ENCODE data around the gene SCGB1C2.
"Not testable (repeated sequence)": the region's sequence is repeated elsewhere in the genome, so short reads cannot be mapped to it uniquely, and the experiment has no call there.

Gene SCGB1C2

DNA sequence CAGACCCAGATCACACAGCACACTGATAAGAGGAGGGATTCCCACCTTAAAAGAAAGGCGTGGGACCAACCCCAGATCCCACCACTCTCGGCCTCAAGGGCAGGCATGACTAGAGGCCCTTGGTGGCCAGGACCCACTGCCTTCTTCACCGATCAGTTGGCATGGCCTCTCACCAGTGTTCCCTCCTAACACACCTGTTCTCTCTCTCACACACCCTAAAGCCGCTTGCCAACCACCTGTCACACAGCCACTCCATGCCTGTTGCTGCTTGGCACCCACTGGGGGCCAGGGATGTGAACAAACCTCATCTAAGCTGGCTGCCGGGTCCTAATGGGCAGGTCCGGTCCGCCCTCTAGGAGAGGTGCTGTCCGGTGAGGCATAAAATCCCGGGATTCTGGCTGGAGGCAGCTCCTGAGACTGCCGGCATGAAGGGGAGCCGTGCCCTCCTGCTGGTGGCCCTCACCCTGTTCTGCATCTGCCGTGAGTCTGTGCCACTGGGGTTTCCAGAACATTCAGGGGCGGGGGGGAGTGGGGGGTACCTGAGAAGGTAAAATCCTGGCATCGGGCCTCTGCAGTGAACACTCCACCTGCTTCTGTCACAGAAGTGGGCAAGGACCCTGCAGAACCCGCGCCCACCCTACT, at the start of gene SCGB1C2:
TSS of gene SCGB1C2 (plus strand) at position 404 of the 642 bp plus-strand sequence. CDS start at position 426, 22 bp downstream.
- not testable (repeated sequence) for DNase-seq

DNA sequence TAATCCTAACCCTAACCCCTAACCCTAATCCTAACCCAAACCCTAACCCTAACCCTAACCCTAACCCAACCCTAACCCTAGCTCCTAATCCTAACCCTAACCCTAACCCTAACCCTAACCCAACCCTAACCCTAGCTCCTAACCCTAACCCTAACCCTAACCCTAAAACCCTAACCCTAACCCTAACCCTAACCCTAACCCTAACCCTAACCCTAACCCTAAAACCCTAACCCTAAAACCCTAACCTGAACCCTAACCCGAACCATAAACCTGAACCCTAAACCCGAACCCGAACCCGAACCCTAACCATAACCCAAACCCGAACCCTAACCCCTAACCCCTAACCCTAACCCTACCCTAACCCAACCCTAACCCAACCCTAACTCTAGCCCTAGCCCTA, 24.3 kb upstream of the SCGB1C2 start:
- DNase-seq = not testable (repeated sequence)

DNA sequence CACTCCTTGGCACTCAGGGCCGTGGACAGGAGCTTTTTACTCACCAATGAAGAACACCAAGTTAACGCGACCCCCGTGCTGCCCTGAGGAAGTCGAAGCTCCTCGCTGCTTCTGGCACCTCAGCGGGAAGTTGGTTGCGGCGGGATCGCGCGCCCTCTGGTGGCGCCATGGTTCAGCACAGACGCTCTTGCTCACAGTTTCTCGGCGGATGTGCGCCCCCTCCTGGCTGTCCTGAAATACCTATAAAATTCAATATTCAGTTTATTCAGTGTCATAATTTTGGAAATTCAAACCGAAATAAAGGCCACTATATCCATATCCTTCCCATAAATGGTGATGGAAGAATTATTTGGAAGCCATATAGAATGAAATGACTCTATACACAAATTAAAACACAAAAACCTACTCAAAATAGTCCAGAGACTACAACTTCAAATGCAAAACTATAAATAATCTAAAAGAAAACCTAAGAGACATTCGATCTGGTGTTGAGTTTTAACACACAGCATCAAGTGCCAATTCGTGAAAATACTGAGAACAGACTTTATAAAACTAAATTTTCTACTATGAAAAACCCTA, 18.9 kb upstream of the SCGB1C2 start:
- not testable (repeated sequence) for DNase-seq

DNA sequence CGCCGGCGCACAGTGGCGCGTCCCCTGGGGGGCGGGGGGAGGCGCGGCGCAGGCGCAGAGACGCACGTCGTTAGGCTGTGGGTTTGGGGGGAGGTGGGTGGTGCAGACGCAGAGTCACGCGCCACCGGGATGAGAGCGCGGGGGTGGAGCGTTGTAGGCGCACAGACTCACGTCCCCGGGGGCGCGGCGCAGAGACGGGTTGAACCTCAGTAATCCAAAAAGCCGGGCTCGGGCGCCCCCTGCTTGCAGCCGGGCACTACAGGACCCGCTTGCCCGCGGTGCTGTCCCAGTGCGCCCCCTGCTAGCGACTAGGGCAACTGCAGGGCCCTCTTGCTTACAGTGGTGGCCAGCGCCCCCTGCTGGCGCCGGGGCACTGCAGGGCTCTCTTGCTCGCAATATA, 3.4 kb upstream of the SCGB1C2 start:
- DNase-seq = not testable (repeated sequence)

DNA sequence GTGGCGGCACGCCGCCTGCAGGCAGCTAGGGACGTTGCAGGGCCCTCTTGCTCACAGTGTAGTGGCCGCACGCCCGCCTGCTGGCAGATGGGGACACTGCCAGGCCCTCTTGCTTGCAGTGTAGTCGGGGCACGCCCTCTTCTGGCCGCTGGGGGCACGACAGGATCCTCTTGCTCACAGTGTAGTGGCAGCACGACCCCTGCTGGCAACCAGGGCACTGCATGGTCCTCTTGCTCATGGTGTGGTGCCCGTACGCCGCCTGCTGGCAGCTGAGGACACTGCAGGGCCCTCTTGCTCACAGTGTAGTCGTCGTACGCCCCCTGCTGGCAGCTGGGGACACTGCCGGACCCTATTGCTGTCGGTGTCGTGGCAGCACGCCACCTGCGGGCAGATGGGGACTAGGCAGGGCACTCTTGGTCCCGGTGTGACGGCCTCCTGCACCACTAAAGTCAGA, 3.0 kb upstream of the SCGB1C2 start:
- peak; percentile 74 for DNase-seq

DNA sequence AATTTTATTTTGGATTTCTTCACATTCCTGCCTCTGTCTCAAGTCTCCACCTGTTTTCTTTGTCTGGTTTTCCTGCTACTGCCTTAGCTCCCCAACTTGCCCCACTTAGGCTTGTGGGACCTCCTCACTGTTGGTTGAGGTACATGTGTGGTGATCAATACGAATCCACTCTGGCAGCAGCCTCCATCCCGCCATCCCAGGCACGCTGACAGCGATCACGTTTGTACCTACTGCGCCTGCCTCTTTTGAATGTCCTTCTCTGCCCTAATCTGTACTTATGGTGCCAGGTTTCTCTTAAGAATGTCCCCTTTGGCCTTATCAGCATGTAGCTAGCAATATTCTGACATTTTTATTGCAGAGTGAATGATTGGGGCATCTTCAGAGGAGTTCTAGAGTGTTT, 2.3 kb upstream of the SCGB1C2 start:
- not testable (repeated sequence) for DNase-seq

DNA sequence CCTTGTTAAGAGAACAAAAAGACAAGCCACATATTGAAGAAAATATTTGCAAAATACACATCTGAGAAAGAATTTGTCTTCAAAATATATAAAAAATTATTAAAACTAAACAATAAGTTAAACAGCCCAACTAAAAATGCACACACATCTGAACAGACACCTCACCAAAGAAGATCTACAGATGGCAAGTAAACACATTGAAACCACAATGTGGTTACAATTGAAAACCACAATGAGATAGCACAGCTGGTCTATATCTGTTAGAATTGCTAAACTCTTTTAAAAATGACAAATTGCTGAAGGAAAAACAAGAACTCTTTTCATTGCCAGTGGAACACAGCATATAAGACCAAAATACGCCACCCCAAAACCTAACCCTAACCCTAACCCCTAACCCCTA, 1.5 kb upstream of the SCGB1C2 start:
- DNase-seq = not testable (repeated sequence)

DNA sequence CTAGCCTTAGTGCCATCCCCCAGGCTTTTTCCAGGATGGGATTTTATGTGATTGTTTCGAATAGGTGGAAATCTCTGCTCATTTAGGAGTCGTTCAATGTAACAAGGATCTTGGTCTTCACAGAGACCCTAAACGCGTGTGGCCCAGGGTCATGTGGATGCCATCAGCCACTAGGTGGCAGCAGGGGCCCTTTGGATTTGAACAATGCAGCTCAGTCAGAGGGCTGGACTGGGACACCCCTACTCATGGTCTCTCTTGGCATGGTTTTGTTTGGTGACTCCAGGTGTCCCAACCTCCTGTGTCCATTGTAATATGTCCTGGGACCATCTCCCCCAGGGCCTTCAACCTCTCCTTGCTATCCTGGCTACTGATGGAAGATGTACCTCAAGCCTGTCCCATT, 838 bp upstream of the SCGB1C2 start:
- DNase-seq = peak; percentile 74

DNA sequence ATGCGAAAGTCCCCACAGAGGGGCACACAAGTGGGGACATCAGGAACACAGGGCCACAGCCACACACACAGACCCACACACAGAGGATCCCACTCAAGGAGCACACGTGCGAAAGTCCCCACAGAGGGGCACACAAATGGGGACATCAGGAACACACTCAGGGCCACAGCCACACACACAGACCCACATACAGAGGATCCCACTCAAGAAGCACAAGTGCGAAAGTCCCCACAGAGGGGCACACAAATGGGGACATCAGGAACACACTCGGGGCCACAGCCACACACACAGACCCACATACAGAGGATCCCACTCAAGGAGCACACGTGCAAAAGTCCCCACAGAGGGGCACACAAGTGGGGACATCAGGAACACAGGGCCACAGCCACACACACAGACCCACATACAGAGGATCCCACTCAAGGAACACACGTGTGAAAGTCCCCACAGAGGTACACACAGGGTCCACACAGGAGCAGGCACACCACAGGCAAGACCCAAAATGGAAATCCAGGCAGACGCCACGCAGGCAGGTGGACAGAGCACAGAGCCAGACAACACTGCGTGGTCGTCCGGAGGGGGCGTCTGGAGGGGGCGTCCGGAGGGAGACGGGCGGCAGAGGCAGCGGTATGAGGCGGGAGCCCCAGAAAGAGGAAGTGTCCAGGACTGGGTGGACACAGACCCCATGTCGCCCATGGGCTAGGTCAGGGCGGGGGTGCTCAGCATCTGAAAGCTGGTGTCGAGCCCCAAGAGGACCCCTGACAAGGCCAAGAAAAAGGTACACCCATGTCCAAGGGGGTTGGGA, 2.2 kb downstream of the SCGB1C2 start:
- DNase-seq = not testable (repeated sequence)

DNA sequence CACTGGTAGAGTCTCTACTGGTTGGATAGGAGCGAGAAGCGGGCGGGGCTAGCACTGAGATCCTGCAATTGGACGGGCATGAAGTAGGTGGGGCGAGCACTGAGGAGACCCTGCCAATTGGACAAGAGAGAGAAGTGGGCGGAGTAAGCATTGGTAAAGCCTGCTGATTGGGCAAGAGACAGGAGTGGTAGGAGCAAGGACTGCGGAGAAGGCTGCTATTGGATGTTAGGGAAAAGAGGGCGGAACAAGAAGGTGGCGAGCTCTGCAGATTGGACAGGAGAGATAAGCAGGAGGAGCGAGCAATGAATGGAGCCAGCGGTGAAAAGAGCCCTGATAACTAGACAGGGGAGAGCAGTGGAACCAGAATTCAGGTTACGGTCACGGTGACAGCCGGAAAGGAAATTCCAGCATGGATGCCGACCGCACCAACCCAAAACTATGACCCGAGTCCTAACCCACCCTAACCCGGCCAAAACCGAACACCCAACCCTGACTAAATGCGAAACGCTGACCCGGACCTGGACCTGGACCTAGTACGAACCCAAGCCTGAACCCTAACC, 4.8 kb downstream of the SCGB1C2 start:
- DNase-seq = peak; percentile 32

DNA sequence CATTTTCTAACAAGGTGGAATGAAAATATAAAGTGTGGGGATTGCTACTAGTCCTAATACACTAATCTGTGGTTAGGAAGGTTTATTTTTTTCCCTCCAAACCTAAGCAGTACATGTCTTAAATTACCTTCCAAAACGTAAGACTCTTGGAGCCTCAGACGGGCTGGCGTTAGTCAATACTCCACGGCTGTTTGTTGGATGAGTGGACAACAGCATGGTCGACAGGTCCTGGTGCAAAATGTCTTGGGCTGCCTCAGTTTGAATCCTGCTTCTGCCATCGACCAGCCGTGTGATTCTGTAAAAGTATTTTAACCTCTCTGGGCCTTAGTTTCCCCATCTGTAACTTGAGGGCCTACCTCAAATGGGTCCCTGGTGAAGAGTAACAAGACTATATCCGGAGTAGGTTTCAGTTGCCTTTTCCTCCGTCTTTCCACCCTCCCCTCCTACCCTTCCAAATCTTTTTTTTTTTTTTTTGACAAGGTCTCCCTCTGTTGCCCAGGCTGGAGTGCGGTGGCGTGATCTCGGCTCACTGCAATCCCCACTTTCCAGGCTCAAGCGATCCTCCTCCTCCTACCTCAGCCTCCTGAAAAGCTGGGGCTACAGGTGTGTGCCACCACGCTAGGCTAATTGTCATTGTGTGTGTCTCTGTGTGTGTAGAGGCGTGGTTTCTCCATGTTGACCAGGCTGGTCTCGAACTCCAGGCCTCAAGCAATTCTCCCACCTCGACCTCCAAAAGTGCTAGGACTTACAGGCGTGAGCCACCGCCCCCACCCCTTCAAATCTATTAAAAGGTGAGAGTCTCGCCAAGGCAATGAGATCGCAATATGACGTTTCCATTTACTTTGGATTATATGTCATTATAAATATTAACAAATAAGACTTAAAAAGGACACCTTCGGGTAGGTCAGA, 5.8 kb downstream of the SCGB1C2 start:
- no peak for DNase-seq

DNA sequence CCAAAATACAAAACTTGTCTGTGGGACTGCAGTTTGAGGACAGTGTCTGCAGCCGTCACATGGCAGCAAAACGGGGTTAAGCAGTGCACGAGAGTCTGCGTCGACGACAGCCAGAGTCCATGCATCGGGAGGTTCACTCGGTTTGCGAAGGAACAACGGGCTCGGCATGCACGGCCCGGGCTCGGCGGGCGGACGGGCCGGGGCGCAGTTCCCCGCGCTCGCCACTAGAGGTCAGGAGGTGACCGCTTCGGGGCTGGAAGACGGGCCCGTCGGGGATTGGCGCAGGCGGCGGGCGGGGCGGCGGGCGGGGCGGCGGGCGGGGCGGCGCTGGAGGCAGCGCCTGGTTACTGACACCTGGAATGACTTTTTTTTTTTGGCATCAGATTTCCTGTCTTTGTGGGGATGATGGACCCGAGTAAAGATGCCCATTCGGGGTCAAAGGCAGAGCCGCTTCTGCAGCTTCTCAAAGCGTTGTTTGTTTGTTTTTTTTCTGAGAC, 6.5 kb downstream of the SCGB1C2 start:
- peak; percentile 75 for DNase-seq

DNA sequence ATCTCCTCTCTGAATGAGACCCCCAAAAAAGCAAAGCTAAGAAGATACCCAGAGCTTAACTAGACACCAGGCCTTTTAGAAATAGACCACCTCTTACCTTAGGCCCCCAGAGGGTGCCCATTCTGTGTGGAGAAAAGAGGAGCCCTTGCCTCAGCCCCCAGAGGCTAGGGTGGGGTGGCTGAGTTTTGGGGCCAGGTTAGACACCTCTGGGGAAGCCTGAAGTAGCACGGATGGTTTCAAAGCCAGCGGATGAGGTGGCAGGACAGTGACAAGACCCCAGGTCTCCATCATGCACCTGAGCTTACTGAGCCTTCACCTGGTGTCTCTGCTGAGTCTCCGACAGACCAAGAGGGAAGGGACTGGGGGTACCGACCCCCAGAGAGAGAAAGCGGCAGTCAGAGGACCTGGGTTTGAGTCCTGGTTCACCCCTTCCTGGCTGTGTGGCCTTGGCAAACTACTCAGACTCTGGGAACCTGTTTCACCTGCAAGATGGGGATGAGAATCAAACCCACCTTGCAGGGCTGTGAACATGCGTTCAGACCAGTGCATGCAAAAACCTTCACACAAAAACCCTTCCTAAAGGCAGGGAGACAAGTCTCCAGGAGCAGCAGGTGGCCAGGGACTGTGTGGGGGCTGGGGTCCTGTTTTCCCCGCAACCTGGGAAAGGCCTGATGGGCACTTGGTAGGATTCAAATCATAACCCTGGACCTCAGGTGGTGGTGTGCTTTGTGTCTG, 7.7 kb downstream of the SCGB1C2 start:
- no peak for DNase-seq

DNA sequence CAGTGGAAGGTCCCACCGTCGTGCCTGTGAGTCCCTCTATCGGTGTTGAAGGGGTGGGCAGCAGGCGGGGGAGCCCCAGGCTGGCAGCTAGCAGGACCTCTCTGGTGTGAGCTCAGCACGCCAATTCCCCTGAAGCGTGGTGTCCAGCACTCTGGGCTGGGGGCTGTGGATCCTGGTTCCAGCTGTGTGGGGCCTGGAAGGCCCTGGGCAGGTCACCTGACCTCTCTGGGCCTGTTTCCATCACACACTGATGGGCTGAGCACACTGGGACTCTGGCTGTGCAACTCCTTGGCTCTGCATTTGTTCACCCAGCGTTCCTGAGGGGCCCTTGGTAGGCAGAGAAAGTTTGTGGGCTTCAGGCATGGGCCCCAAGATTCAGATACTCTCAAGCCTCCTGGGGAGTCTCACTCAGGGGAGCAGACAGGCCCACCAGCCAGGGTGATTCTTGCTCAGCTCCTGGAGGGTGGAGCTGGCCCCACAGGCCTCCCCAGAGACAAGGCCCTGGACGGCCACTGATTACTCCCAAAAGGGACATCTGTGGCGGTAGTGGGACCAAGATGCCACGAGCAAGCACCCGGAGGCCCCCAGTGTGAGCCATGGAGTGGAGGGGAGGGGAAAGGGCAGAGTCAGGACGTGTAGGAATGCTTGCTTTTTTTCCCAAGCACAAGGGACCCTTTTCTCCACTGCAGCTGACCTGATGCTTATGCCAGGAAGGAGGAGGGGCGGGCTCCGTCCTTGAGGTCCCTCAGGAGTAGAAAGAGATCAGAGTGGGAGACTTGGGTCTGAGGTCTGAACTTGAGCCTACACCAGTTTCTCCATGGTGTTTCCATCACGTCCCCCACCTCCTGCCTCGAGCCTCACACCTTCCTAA, 8.5 kb downstream of the SCGB1C2 start:
- DNase-seq = no peak

DNA sequence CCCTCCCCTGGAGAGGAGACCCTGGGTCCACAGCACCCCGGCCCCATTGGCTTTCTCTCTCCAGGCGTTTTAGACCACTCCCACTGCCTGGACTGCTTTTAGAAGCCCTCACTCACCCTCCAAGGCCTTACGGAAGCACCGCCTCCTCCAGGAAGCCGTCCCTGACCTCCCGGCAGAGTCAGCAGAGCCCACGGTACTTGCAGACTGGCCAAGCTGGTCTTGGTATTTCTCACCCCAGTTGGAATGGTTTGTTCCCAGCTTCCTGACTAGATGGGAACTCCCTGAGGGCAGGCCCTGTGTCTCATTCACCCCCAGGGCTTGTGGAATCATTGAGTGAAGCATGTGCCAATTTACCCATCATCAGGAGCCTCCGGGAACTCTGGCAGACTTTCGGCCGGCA, 9.2 kb downstream of the SCGB1C2 start:
- DNase-seq = no peak

DNA sequence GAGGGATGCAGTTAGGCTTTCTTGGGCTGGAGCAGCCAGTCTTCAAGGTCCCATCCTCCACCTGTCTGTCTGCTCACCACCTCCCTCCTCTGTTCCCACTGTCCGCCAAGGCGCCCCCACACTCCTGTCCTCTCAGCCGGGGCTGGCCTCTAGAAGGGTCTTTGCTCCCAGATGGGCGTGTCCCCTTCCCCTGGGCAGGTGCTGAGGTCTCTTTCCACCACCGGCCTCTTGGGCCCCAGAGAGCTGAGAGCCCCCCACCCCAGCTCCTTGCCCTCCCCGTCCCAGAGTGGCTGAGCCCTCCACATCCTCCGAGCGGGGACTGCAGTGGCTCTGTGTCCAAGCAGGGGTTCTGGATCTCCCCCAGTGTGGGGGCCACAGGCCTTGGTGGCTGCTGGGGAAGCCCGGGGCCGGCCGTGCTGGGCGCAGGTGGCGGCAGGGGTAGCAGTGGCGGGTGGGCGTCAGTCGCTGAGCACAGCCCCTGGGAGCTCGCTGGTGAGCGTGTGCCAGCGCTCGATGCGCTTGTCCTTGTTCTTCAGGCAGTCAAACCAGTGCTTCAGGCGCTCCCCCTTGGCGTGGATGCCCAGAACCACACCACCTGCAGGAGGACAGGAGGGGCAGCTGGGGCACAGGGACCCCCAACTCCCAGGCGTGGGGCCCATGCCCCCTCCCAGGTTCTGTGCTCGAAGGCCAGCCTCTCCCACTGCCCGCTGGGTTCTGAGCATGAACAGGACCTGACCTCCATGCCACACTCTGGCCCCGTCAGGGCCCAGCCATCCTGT, 9.8 kb downstream of the SCGB1C2 start:
- DNase-seq = no peak

DNA sequence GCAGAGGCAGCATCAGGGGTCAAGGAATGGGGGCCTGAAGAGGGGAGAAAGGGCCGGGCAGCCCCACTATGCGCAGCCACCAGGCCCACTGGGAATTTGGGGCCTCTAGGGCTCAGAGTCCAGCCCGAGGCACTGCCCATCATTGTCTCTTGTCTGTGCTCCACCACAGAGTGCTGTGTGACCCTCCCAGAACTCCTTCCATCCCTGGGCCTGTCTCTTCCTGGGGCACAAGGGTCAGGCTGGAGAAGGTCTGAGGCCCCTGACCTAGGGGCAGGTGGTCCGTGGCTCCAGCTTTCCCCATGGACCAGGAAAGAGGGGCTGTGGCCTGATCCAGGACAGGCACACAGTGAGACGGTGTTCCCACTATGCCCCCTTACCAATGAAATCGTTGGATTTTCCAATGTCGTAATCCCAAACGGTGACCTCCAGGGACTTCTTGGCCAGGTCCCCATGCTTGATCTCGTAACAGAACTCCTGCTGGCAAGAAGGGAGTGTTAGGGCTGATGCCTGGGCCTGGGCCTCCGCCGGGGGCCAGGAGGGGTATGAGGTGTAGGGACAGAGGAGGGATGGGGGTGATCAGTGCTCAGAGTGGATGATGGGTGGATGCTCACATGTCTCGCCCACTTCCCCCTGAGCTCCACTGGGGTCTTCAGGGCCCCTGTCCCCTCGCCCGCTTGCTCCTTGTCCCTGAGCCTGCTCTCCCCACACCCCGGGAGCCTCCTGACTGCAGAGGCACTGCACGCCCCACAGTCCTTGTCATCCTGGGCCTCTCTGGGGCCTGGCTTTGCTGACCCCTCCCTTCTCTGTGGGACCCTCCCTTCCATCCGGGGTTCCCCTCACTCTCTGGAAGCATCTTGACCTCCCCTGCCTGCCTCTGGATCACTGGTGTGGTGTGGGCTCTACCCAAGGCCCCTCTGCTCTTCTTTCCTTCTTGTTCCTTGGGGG, 10.7 kb downstream of the SCGB1C2 start:
- DNase-seq = no peak

DNA sequence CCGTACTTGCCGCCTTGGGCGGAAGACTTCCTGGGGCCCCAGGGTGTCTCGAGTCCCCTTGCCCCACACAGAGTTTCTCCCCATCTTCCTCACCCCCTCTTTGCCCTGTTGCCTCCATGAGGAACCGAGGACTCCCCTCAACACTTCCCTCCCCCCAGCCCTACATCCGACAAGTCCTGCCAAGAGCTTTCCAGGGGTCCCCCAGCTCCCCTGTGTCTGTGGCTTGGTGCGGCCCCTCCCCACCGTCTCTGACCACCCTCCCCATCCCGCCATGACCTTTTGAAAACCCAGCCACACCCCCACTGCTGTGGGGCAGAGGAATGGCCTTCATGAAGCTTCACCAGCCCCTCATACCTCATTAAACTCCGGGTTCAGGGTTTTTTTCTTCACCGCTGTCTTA, 11.4 kb downstream of the SCGB1C2 start:
- DNase-seq = no peak

DNA sequence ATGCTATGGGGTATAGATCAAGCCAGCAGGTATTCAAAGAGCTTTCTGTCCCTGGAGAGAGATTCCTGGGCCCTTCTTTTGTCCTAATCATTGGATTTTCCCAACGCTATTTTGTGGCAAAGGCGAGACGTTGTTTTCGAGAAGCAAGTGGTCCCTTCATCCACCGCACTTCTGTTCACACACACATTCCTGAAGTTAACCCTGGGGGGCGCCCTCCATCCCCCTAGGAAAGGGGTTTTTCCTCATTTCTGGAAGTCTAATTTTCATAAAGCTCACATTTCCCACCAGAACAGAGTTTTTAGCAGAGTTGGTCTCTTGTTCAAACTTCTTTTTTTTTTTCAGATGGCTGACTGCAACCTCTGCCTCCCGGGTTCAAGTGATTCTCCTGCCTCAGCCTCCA, 11.9 kb downstream of the SCGB1C2 start:
- DNase-seq = no peak
